HG02970 (cell line): ENCODE data around the gene SPATA19.

Experiments
- ATAC-seq: cut with Tn5 transposase; IDR thresholded peaks from one replicate; pipeline ENCODE4 v1.9.1; 2021; ENCODE audit warnings: mild to moderate bottlenecking, moderate library complexity, moderate number of reproducible peaks; ENCODE audit not compliant: unreplicated experiment, low FRiP score

SPATA19 gene

DNA sequence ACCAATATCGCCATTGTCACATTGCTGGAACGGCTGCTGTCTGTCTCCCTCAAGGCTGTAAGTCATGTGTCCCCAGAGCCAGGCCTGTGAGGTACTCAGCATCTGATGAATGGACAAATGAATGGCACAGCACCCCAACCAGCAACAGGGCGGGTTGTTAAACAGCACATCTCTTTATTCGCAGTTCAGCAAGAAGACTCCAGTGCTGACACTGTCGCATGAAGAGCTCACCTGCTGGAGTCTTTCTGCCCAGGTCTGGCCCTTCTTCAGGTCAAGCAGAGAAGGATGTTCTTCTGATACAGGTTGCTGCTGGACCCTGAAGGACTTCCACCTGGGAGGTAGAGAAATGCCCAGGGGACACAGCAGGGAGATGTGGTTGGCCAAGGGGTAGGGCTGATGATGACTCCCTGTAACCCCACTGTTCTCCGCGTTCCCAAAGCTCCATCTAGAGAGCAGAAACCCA is 4.8 kb downstream of the SPATA19 start:
- no peak for ATAC-seq

DNA sequence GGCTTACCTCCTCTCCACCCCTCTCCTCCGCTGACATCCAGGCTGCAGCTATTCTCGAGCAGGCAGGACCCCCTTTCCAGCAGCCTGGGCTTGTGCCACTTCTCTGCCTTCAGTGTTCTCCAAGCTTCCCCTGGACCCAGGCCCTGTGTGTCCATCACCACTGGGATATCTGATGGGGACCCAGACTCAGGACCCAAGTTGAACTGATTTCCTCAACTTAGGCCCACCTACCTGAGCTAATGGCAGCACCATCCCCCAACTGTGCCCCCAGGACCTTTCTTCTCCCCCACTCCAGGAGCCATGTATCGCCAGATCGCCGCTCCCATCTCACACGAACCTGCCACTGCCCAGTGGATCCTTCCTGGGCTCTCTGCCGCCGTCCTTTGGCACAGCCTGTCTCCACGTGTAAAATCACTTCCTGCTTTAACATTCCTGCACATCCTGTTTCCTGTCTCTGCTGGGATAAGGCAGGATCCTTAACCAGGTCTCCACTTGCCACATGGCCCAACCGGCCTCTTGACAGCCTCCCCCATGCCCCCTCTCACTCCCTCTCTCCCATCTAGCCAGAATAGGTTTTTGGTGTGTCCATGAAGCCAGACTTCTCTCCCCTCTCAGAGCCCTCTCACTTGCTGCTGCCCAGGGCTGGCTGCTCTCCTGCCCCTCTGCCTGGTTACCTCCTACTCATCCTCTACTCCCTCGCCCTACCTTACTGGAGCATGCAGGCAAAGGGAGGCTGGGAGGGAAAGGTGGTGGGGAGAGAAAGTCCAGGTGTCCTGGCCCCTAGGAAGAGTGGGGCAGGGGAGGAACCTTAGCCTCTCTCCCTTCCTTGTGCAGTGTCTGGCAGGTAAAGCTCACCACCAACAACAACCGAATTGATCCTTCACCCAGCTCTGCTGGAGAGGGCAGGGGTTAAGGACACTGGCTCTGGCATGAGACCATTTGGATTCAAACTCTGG is 9.4 kb downstream of the SPATA19 start:
- no peak for ATAC-seq

DNA sequence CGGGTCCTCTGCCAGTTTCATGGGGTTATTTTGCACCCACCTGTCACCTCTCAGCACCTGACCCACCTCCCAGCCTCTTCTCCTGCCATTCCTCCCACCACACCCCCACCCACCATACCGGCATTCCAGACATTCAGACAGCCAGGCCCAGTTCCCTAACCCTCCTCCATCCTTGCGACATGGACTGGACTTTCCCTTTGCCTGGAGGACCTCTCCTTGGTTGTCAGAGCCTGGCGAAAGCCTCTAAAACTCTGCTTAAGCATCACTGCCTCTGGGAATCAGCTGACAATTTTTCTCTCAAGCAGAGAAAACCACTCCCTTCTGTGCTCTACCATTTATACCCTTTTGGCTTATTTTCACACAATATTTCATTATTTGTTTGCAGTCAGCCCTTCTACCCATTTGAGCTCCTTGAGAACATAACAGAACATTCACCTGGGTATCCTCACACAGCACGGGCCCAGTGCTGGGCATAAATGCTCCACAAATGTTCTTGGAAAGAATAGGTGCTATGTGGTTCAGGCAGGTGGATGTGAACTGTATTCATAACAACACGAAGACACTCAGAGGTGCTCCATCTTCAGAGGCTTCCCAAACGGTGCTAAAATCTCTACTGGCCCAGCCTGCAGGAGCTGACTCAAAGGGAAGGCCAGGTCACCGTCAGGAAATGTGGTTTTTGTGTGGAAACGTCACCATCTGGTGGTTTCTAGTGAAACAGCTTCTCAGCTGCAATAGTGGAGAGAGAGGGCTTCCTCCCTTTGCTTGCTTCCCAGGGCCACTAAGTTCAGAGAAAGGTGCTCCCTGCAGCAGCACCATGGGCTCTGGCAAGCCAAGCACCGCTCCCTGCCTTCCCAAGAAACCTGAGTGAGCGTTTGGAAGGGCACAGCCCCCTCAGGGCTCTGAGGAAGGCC is 10.4 kb downstream of the SPATA19 start:
- ATAC-seq, result peak; percentile 69

DNA sequence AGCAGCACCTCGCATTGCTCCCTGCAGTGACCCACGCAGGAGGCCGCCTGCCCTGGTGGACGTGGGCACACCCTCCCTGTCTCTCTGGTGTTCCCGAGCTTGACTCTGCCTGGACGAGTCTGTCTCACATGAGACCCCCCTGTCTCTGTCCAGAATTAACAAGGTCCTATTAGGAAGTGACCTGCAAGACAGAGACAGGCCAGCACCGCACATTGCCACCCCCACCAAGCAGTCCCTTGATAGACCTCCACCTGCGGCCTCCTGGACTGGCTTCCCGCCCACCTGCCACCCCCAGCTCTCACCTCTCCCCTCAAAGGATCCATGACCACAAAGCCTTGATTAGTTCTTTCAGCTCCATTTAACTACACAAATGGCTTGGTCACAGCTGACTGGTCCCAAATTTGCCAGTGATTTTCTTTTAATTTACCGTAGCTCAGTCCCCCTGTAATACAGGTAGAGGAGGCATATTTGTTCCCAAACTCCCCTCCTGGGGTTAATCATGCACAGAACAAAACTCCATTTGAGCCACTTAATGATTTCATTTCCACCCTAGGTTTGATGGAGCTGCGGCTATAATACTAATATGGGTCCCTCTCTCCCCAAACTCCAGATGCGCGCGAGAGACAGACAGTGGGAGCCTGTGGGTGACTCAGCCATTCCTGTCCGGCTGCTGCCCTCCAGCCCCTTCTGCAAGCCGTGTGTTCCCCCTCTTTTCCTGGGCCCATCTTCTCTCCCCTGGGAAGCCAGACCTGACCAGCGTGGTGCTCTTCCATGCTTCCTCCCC is 11.2 kb downstream of the SPATA19 start:
- no peak for ATAC-seq

DNA sequence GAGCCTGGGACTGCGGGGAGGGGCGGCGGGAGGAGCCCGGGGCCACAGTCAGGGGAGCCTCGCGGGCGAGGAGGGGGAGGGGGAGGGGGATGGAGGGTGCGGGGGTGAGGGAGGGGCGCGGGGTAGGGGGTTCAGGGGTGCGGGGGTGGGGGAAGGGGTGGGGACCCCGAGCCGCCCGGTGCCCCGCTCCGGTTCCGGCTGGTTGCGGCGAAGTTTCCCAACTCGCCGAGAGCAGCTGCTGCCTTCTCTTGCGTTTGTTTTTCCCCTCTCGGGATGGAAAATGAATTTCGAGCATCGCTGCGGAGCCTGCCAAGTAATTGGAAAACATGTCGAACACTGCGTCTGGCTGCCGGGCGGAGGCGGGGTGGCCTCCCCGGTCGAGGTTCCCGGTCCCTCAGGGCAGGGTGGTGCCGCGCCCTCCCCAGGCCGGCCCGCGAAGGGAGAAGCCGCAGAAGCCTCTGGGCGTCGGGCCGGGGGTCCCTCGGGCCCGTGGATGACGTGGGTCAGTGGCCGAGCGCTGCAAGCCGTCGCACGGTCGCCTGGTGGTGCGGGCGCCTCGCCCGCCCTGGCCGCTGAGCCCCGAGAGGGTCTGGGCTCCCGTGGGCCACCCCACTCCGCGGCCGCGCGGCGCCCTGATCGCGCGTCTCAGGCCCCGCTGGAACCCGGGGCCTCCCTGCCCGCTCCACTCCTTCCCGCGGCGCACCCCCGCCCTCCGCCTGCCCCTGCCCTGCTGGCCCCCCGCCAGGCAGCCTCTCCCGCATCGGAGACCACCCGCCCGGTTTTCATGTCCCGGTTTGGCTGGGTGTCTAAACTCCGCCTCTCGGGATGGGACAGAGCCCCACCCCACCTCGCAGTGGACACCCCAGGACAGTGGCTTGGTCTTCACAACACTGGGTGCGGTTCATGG is 12.1 kb downstream of the SPATA19 start:
- ATAC-seq, result no peak

DNA sequence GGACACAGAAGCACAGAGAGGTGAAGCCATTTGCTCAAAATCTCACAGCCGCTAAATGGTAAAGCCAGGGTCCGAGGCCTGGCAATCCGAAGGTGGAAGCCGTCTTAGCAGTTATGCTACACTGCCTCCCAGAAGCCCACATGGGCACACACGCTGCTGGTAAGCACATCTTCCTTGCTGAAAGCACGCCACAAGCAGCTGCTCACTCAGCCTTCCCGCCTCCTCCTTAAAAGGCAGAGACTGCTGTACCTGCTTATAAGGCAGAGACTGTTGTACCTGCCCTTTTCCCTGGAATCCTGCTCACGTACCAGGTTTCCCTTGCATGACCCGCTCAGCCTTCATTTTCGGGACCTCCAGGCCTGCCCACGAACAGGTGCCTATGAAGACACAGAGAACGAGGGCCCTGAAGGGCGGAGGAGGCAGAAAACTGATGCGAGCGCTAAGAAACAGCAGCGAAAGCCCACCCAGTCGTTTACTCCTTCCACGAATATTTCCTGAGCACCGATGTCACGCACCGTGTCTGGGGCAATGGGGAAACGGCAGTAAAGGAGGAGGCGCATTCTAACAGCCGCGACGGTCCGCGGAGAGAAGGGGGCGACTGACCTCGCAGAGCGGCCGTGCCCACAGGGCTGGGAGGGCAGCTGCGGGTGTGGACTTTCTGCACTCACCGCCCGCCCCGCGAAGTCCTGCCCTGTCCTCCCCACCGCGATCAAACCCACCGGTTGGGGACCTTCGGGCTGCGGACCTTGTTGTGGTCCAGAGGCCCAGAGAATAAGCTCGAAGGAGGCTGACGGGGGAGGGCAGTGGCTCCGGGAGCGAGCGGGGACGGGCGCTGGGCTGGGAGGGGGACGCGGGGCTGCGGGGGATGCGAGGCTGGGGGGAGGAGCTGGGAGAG is 13.0 kb downstream of the SPATA19 start:
- ATAC-seq, result no peak

DNA sequence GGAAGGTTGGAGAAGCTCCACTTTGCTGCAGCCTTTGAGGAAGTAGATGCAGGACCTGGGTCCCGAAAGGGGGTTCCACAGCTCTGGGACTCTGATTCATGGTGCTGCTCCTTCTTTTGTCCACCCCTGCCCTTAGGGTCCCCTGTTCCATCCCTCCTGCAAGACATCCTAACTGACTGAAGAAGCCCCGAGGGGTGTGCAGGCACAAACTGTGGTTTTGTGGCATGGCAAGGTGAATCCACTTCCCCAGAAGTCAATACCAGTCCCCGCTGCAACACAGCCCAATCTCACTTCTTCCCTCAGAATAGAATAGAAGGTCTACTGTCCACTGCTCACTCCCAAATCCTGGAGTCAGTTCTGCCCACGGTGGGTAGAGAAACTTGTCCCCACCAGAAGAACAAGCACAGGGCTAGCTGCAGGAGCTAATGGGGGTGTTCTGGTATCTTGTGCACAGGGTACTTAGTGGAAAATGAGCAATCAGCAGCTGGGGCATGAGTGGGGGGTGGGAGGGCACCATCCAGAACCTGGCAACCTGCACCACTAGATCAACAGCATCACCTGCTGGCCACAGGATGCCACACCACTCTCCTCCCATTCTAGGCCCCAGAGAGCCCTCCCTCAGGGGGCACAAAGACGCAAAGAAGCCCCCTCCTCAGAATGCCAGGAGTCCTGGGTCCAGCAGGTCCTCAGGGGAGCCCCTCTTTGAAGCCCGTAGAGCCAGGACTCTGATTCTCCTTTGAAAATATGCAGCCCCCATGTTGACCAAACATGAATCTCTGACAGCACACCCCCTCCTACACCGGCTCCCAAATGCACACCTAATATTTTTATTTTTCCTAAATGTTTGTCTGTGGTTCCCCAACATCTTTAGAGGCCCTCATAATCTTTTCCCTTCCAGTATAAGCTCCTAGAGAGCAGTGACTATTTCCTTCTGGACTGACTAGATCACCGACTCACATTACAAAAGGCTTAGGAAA is 14.1 kb downstream of the SPATA19 start:
- no peak for ATAC-seq

DNA sequence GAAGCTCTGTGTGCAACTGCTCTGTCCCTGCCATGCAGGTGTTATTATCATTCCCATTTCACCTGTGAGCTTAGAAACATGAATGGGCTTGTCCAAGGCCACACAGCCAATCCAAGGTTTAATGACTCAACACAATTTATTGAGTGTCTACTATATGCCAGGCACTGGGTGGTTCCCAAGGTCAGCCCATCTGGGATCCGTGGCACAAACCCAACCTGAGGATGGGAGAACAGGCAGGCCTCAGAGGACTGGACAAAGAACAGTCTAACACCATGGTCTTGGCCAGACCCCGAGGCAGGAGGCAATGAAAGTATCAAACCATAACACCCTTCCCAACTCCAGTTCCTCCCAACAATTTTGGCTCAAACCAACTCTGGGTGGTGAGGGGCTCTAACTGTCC is 15.7 kb downstream of the SPATA19 start:
- ATAC-seq, result no peak

DNA sequence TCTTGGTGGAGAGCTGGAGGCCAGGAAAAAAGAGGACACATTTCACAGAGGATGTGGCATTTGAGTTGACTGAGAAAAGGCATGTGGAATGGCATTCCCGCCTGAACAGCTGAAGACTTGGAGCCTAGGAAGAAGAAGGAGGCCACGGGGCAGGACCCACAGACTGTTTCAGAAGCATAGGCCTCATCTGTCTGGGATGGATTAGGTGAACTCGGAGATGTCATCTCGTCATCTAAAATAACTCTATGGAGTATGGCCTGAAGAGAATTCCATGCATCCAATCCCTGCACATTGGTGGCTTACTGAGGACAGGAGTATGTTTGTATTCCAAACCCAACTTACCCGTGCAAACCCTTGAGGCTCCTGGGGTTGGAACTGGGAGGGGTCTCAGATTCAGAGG is 16.4 kb downstream of the SPATA19 start:
- ATAC-seq, result no peak

DNA sequence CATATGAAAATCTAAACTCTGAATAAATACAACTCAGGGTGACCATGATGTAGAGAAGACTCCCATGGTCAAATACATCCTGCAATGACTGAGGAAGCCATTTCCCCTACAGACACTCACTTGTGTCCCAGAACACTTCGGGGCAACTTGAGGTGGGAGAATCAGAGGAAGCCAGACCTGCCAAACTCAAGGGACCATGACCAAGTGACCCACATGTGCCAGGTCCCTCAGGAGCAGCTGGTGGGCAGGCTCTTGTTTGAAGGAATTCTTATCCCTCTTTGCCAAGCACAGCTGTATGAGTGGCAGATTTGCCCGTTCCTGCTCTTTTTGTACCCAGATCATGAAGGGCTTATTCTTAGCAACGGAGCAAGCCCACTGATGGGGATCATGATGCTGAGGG is 17.8 kb downstream of the SPATA19 start:
- ATAC-seq, result no peak

DNA sequence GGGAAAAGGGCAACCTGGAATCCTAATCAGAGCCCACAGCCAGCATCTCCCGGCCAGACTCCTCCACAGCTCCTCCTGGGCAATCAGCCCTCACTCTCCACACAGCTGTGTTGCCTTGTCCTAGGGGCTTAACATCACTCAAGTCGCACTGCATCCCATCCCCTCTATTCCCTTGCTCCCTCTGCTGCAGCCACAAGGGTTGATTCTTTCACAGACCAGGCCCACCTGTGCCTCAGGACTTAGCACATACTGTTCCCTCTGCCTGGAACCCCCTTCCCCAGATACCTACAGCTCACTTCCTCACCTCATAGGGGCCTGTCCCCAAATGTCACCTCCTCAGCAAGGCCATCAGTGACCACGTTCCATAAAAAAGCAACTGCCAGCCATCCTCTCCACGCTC is 18.4 kb downstream of the SPATA19 start:
- ATAC-seq, result no peak

DNA sequence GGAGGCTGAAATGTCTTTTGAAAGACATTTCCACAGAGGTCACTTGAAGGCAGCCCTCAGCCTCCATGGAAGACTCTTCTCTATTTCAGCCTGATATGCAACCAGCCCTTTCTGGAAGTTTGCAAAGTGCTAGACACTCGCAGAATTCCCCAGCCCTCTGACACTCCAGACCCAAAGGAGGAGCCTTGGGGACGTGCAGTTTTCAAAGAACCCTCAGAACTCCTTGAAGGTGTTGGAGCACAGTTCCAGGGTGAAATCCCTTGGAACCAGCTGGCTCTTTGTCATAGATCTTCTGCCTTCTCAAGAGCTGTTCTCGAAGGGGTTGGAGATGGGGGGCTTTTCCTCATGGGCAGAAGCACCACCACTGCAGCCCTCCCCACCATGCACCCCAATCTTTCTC is 19.6 kb downstream of the SPATA19 start:
- no peak for ATAC-seq

DNA sequence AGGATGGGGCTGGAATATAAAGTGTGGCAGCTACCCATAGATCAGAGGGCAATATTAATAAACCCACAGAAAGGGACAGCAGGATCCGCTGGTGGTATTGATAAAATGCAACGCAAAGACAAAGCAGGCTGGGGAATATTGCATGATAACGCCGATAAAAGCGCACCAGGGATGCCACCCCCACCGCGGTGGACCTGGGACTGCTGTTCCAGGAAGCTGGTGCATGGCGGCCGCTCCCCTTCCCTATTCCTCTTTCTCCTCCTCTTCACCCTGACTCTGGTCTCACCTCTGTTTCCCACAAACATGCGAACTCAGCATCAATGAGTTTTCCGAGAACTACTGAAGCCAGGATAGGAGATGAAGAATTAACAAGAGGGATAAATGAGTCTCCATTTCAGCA is 20.2 kb downstream of the SPATA19 start:
- no peak for ATAC-seq

DNA sequence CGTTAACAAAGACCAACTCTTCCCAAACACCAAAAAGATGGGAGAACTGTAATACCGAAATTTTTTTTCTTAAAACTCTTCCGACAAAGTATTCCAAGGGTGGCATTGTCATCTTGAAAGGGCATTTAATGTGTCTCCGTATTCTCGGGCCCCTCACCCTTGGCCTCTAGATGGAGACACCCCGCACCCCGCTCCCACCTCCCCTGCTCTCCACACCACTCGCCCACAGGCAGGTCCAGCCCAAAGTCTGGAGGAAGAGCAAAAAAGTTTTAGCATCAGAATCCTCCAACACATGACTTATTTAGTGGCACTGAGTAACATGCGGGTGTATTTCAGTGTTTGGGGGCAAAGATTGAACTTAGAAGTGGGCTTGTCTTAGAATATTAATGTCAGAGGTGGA is 20.7 kb downstream of the SPATA19 start:
- no peak for ATAC-seq

DNA sequence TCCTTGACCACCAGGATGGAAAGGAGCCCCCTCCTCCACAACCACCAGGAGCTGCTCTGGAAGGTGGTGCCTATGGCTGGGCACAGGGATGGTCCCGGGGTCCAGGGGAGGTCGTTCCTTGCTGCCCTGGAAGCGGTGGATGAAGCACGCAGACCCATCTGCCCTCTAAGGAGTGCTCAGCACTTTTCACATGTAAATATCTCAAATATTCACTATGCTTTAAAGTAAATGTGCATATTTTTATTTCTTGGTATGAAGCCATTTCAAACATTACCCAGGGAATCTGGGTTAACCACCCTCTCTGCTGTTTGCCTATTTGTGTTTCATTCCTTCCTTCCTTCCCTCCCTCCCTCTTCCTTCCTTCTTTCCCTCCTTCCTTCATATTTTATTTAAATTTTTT is 21.7 kb downstream of the SPATA19 start:
- ATAC-seq, result no peak

DNA sequence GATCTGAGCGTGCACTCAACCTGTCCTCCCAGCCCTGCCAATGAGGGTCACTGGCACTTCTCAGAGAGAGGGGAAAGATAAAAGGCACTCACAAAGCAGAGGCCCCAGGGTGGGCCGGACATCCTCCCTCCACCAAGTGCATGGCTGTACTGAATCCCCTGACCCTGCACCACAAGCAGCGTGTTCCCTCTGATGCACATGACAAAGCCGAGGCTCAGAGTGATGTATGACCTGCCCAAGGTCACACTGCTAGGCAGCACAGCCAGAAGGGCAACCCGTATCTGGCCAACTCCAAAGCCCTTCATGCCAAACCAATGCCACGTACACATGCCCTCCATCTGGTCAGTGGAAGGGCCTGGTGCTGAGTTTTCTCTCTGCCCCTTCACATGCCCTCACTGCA is 22.1 kb downstream of the SPATA19 start:
- no peak for ATAC-seq

DNA sequence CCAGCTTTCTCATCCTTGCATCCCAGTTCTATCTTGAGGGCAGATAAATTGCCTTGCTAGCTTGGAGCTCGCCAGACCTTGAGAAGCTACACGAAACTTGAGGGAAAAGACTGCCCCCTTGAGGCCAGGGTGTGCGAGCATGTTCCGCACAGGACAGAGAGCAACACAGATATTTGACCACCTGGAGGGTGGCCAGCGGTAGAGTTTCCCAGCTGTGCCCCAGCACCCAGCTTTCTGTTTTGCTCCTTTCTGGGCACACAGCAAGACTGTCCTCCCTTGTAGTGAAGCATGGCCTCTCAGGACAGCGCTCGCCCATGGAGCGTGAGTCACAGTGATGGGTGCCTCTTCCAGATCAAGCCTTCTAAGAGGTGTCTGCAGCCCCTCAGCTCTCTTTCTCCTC is 23.5 kb downstream of the SPATA19 start:
- ATAC-seq, result no peak
